Esophagus squamous epithelium (tissue), 4 donors: ENCODE data around the gene S100G.

Experiments used
- CTCF ChIP-seq, 6 experiments: fragments of 450-650 bp in 4 of 6; fragments of 200-600 bp in 2 of 6; sonication (generic) in 2 of 6; IDR thresholded peaks; one replicate each; pipeline ENCODE4 v1.5.1; 2016 to 2019; ENCODE audit warnings: antibody characterized with exemption in 6 of 6, mild to moderate bottlenecking in 4 of 6, moderate library complexity in 4 of 6
- POLR2A ChIP-seq, 4 donors: fragments of 450-650 bp; IDR thresholded peaks; one replicate each; pipeline ENCODE4 v1.6.1; 2017; ENCODE audit warnings: antibody characterized with exemption in 4 of 4, mild to moderate bottlenecking in 4 of 4, moderate library complexity in 3 of 4

GRCh38 chrX:16664074-16664473, 14.1 kb downstream of the S100G start:
- TF ChIP-seq CTCF (IDR thresholded peaks at IDR 0.05) = no peak
- no peak for TF ChIP-seq POLR2A (IDR thresholded peaks at IDR 0.05)
